ENCODE measurements around the gene CCNA2. TPM values are rescaled to one million over a fixed set of nuclear protein-coding genes. Genes with fewer than 3 reads are reported as not detected.

Gene CCNA2
- 100 to 1,000 TPM; 131 to 132 TPM for total RNA-seq

DNA sequence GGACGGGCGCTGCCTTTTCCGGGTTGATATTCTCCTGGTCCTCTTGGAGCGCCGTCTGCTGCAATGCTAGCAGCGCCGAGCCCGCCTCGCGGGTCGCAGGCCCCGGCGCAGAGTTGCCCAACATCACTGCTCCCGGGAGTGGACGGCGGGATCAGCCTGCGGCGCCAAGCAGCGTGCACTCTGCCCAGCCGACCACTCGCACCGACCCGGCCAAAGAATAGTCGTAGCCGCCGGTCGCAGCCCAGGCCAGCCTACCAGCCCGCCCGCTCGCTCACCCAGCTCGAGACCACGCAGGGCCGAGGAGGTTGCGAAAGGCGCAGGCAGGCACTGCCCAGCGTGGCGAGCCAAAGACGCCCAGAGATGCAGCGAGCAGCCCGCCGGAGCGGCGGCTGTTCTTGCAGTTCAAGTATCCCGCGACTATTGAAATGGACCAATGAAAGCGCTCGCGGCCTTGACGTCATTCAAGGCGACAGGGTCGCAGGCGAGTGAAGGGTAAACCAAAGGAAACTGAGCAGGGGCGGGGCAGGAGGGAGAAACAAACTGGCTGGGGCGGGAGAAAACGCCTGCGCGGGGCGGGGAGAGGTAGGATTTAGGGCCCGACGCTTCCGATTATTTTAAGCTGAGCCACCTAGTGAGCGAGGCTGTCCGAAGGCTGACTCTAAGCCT, at the start of gene CCNA2:
CCNA2 (minus strand) TSS at position 379 of the 666 bp plus-strand sequence; CDS start at position 124, 255 bp downstream.
- no peaks in the 10 kb centered on the region for H3K27me3 Mint-ChIP-seq (ENCODE audit: low read depth)
- peaks cover 45% of the 10 kb centered on the region for H3K36me3 Mint-ChIP-seq (ENCODE audit: low read depth)
- ATAC-seq, result peak; percentile 94

GRCh38 chr4:121869841-121870822, 46.4 kb upstream of the CCNA2 start, which contains the start of gene BBS7:
Gene BBS7 (minus strand): TSS chr4:121870474. CDS start chr4:121870313, 161 bp downstream.
- Mint-ChIP-seq H3K9me3 (ENCODE audit: insufficient read depth) (no peaks in the 10 kb centered on the region), H3K27me3 (ENCODE audit: low read depth) (peaks cover 15% of the 10 kb centered on the region), H3K4me1 (ENCODE audit: low read depth) (peaks cover 18% of the 10 kb centered on the region), H3K27ac (peak within 1 kb of the TSS; percentile 91), H3K4me3 (peak within 1 kb of the TSS; percentile 97), H3K36me3 (ENCODE audit: low read depth) (peaks cover 24% of the 10 kb centered on the region)
- ChIA-PET CTCF (interaction anchor here (1.1 to 1.2 kb wide), 2 partner anchors 11 to 34 kb away, joined by 3 to 4 read pairs; no protein-coding TSS in a partner anchor), POLR2A (interaction anchor here (1.1 to 2.4 kb wide), 2 partner anchors 46 to 70 kb away, joined by 3 to 23 read pairs; partner anchors contain the start of genes CCNA2 and EXOSC9)
- ATAC-seq (peak; percentile 99), DNase-seq (peak; percentile 98)

More for the DNA sequence above, at the start of gene CCNA2:
- peak; percentile 99 for DNase-seq
- Mint-ChIP-seq H3K27ac (peak within 1 kb of the TSS; percentile 98), H3K4me1 (ENCODE audit: low read depth) (peaks cover 34% of the 10 kb centered on the region), H3K9me3 (ENCODE audit: insufficient read depth) (no peaks in the 10 kb centered on the region), H3K4me3 (peak within 1 kb of the TSS; percentile 97)
- CTCF ChIA-PET, result interaction anchor here (1.0 to 1.1 kb wide), 2 partner anchors 12 to 23 kb away, joined by 3 read pairs; partner anchors contain the start of gene EXOSC9
- POLR2A ChIA-PET, result interaction anchor here (0.7 to 2.0 kb wide), 14 partner anchors 7 to 127 kb away, joined by 3 to 23 read pairs (median 3); partner anchors contain the start of genes ANXA5, BBS7 and EXOSC9

DNA sequence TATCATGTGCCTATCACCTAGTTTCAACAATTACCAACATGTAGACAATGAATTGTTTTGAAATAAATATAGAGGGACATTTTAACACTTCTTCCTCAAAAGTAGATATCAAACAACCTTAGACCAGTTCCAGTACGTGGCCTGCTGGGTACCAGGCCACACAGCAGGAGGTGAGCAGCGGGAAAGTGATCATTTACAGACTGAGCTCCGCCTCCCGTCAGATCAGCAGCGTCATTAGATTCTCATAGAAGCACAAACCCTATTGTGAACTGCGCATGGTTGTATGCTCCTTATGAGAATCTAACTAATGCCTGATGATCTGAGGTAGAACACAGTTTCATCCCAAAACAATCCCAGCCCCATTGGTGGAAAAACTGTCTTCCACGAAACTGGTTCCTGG, 40.1 kb upstream of the CCNA2 start:
- CTCF ChIA-PET, result interaction anchor here (1.8 kb wide), 1 partner anchor 37 kb away, joined by 6 read pairs; no protein-coding TSS in a partner anchor
- H3K27me3 Mint-ChIP-seq (ENCODE audit: low read depth), result no peaks in the 10 kb centered on the region
- H3K27ac Mint-ChIP-seq, result no peak overlapping the region
- POLR2A ChIA-PET, result no interaction called here
- H3K4me1 Mint-ChIP-seq (ENCODE audit: low read depth), result peaks cover 2% of the 10 kb centered on the region
- H3K9me3 Mint-ChIP-seq (ENCODE audit: insufficient read depth), result no peaks in the 10 kb centered on the region
- H3K4me3 Mint-ChIP-seq, result no peak overlapping the region
- peaks cover 35% of the 10 kb centered on the region for H3K36me3 Mint-ChIP-seq (ENCODE audit: low read depth)
- ATAC-seq, result no peak
- DNase-seq, result no peak

GRCh38 chr4:121861426-121861825, 37.7 kb upstream of the CCNA2 start:
- H3K9me3 Mint-ChIP-seq (ENCODE audit: insufficient read depth), result no peaks in the 10 kb centered on the region
- H3K27ac Mint-ChIP-seq, result no peak overlapping the region
- H3K36me3 Mint-ChIP-seq (ENCODE audit: low read depth), result peaks cover 29% of the 10 kb centered on the region
- no peaks in the 10 kb centered on the region for H3K4me1 Mint-ChIP-seq (ENCODE audit: low read depth)
- DNase-seq (no peak), ATAC-seq (no peak)
- H3K27me3 Mint-ChIP-seq (ENCODE audit: low read depth), result no peaks in the 10 kb centered on the region
- no peak overlapping the region for H3K4me3 Mint-ChIP-seq
- POLR2A ChIA-PET, result no interaction called here
- CTCF ChIA-PET, result no interaction called here

- Mint-ChIP-seq H3K4me3 (no peak overlapping the region), H3K9me3 (ENCODE audit: insufficient read depth) (no peaks in the 10 kb centered on the region), H3K36me3 (ENCODE audit: low read depth) (peaks cover 19% of the 10 kb centered on the region), H3K4me1 (ENCODE audit: low read depth) (no peaks in the 10 kb centered on the region), H3K27me3 (ENCODE audit: low read depth) (no peaks in the 10 kb centered on the region), H3K27ac (no peak overlapping the region)
- DNase-seq (no peak), ATAC-seq (no peak)
- ChIA-PET CTCF (interaction anchor here (1.1 kb wide), 1 partner anchor 9 kb away, joined by 4 read pairs; no protein-coding TSS in a partner anchor), POLR2A (no interaction called here)
These were observed 36.4 kb upstream of the CCNA2 start for GRCh38 chr4:121860121-121860520.

DNA sequence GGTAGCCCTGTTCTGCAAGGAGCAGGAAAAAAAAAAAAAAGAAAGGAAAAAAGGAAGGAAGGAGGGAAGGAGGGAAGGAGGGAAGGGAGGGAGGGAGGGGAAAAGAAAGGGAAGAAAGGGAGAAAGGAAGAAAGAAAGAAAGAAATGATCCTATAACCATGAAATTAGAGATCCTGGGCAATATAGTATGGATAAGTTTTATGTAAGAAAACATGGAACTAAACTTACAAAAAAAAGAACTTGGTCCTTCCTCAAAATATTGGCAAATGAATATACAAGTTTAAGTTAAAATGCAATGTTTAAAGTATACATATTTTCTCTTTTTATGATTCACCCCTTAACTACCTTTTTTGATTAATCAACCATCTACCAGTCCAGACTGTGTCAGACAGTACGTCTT, 27.7 kb upstream of the CCNA2 start:
- DNase-seq (no peak), ATAC-seq (no peak)
- no peaks in the 10 kb centered on the region for H3K4me1 Mint-ChIP-seq (ENCODE audit: low read depth)
- no peak overlapping the region for H3K4me3 Mint-ChIP-seq
- no peak overlapping the region for H3K27ac Mint-ChIP-seq
- ChIA-PET CTCF (no interaction called here), POLR2A (no interaction called here)
- H3K27me3 Mint-ChIP-seq (ENCODE audit: low read depth), result no peaks in the 10 kb centered on the region
- no peaks in the 10 kb centered on the region for H3K9me3 Mint-ChIP-seq (ENCODE audit: insufficient read depth)
- H3K36me3 Mint-ChIP-seq (ENCODE audit: low read depth), result peaks cover 10% of the 10 kb centered on the region

DNA sequence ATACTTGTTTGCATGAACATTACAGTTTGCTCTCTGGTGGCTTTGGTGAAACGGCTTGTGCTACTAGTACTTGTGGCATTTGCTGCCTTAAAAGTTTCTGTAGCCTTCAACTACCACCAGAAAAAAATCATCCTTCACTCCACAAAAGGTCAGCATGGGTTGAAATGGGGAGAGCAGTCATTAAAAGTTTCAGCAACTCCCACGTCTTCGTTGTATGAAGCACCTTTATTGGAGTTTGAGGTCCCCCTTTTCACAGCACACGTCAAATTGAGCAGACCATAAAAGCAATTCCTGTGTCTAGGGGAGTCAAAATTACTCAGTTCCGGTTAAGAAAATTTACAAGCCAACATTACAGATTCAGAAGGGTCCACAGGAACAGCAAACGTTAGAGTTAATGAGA, 23.0 kb upstream of the CCNA2 start:
- ATAC-seq (no peak), DNase-seq (no peak)
- Mint-ChIP-seq H3K4me3 (no peak overlapping the region), H3K36me3 (ENCODE audit: low read depth) (peaks cover 14% of the 10 kb centered on the region), H3K27me3 (ENCODE audit: low read depth) (no peaks in the 10 kb centered on the region), H3K27ac (no peak overlapping the region), H3K9me3 (ENCODE audit: insufficient read depth) (no peaks in the 10 kb centered on the region), H3K4me1 (ENCODE audit: low read depth) (no peaks in the 10 kb centered on the region)
- CTCF ChIA-PET, result interaction anchor here (1.1 kb wide), 1 partner anchor 20 kb away, joined by 3 read pairs; no protein-coding TSS in a partner anchor
- POLR2A ChIA-PET, result no interaction called here

GRCh38 chr4:121842862-121843261, 19.2 kb upstream of the CCNA2 start:
- H3K36me3 Mint-ChIP-seq (ENCODE audit: low read depth), result peaks cover 25% of the 10 kb centered on the region
- no peaks in the 10 kb centered on the region for H3K27me3 Mint-ChIP-seq (ENCODE audit: low read depth)
- ATAC-seq (no peak), DNase-seq (no peak)
- H3K9me3 Mint-ChIP-seq (ENCODE audit: insufficient read depth), result no peaks in the 10 kb centered on the region
- no peak overlapping the region for H3K27ac Mint-ChIP-seq
- ChIA-PET CTCF (no interaction called here), POLR2A (no interaction called here)
- no peaks in the 10 kb centered on the region for H3K4me1 Mint-ChIP-seq (ENCODE audit: low read depth)
- no peak overlapping the region for H3K4me3 Mint-ChIP-seq

GRCh38 chr4:121838136-121838535, 14.5 kb upstream of the CCNA2 start:
- no peak for DNase-seq
- Mint-ChIP-seq H3K27ac (no peak overlapping the region), H3K4me3 (no peak overlapping the region), H3K9me3 (ENCODE audit: insufficient read depth) (no peaks in the 10 kb centered on the region), H3K36me3 (ENCODE audit: low read depth) (peaks cover 20% of the 10 kb centered on the region), H3K4me1 (ENCODE audit: low read depth) (no peaks in the 10 kb centered on the region), H3K27me3 (ENCODE audit: low read depth) (no peaks in the 10 kb centered on the region)
- CTCF ChIA-PET, result no interaction called here
- POLR2A ChIA-PET, result no interaction called here
- ATAC-seq, result no peak

DNA sequence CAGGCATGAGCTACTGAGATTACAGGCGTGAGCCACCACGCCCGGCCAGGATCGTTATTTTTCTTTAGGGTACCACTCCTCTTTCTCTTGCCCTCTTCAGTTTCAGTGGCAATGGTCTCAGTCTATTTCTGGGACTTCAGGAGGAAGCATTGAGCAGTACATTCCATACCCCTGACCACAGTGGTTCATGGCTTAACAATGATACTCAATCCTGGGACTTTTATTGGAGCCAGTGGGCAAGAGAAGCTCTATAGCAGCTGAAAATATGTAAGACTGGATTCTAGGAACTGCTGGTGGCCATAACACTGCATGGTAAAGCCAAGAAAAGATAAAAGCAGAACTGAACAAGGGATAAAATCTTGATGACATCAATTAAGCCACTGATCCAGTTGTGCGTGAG, 5.8 kb upstream of the CCNA2 start:
- ChIA-PET CTCF (no interaction called here), POLR2A (no interaction called here)
- Mint-ChIP-seq H3K27ac (no peak overlapping the region), H3K4me1 (ENCODE audit: low read depth) (peaks cover 2% of the 10 kb centered on the region), H3K4me3 (no peak overlapping the region), H3K36me3 (ENCODE audit: low read depth) (peaks cover 12% of the 10 kb centered on the region), H3K9me3 (ENCODE audit: insufficient read depth) (no peaks in the 10 kb centered on the region), H3K27me3 (ENCODE audit: low read depth) (no peaks in the 10 kb centered on the region)
- ATAC-seq (no peak), DNase-seq (no peak)

GRCh38 chr4:121827853-121828252, 4.2 kb upstream of the CCNA2 start:
- H3K27me3 Mint-ChIP-seq (ENCODE audit: low read depth), result no peaks in the 10 kb centered on the region
- DNase-seq (no peak), ATAC-seq (no peak)
- no peak overlapping the region for H3K27ac Mint-ChIP-seq
- H3K4me3 Mint-ChIP-seq, result no peak overlapping the region
- H3K36me3 Mint-ChIP-seq (ENCODE audit: low read depth), result peaks cover 18% of the 10 kb centered on the region
- H3K9me3 Mint-ChIP-seq (ENCODE audit: insufficient read depth), result no peaks in the 10 kb centered on the region
- peaks cover 7% of the 10 kb centered on the region for H3K4me1 Mint-ChIP-seq (ENCODE audit: low read depth)
- POLR2A ChIA-PET, result no interaction called here
- CTCF ChIA-PET, result interaction anchor here (1.6 to 1.8 kb wide), 2 partner anchors 8 to 72 kb away, joined by 3 to 7 read pairs; no protein-coding TSS in a partner anchor
